GM18507 (cell line): Measurements from ENCODE around the gene CFAP99.

Experiments used
- DNase-seq: peaks from one replicate; pipeline ENCODE4 v3.0.0; 2011; ENCODE audit warnings: low read depth; ENCODE audit not compliant: insufficient read length; ENCODE audit errors: extremely low spot score
- FAIRE-seq: peaks from 2 replicates; lab custom pipeline; 2011; peaks lifted over from hg19 to GRCh38; lab: Jason Lieb, UNC

CFAP99 gene

DNA sequence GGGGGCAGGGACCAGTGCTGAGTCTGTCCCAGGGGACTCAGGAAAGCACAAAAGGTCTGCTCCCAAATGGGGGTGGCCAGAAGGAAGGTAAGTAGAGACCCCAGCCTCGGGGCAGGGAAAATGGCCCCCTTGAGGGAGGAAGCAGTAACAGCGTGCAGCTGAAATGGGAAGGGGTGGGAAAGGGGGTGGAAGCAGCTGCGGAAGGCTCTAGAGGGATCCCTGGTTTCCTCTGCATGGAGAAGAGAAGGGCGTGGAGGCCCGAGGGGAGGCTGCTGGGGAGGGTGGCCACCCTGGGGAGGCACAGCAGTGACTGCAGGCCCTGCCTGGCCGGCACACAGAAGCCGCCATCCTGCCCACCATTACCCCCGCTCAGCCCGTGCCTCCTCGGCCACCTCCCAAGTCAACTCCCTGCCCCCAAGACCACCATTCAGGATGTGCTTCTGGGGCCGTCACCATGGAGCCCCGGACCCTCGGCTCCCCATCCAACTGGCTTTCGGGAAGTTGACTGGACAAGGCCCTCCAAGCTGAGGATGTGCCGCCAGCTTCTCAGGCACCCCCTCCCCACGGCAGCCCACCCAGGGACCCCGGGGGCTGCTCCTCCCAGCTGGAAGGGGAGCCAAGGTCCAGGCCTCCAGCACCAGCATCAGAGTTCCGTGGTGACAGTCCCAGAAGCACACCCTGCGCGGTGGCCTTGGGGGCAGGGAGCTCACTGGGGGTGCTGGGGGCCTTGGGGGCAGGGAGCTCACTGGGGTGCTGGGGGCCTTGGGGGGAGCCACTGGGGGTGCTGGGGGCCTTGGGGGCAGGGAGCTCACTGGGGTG, 23.6 kb downstream of the CFAP99 start:
- FAIRE-seq (no peak), DNase-seq (no peak)

DNA sequence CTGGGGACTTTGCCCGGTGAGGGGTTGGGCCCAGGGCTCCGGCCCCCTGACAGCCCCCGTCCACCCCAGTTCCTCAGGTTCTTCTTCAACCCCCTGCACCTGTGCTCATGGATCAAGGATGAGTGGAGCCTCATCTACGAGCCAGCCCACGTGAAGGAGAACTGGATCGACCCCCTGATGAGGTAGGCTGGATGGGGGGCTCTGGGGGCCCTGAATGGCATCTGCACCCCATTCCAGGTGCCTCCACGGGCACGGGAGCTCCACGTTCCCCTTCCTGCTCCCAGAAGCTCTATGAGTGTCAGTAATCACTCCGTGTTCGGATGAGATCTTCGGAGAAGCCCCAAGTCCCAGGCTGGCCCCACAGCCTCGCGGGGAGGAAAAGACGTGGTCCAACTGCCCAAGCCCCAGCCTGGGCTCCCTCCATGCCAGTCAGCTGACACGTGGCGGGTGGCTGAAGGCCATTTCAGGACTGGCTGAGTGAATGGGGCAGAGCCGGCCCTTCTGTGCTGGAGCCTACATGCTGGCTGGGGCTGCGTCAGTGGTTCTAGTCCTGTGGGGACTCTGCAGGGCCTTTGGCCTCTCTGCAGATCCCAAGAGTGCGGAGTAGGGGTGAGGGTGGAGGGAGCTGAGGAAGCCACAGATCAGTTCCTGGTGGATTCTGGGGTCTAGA, 24.4 kb downstream of the CFAP99 start:
- FAIRE-seq = no peak
- DNase-seq = no peak

DNA sequence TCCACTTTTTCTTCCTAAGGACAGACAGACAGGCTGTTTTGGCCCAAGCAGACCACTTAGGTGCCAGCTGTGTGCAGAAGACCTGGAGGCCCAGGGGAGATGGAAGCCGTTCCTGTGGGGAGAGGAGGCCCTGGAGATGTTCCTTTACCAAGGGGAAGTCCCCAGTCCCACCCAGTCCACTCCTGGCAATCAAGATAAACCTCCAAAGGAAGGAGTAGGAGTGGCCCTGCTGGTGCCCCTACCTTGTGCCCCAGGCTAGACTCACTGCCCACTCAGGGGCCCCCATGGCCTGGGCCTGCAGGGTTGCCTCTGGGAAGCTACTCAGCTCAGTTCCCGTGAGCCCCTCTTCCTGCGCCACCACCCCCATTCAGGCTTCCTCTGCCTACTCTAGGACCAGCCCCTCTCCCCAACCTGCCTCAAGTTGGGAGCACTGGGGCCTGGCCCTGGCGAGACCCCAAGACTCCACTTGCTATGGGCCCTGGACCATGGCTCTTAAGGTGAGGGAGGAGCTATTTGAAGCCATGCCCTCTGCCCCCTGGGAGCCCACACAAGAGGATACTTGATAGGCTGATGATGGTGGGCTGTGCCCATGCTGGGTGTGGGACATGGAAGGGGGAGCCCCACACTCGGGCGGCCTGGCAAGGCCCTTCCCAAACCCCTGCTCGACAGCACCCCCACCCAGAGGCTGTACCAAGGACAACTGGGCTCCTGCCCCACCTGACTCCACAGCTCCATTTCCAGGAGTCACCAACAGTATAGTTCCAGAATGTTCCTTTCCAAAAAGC, 25.4 kb downstream of the CFAP99 start:
- DNase-seq (no peak), FAIRE-seq (no peak)

DNA sequence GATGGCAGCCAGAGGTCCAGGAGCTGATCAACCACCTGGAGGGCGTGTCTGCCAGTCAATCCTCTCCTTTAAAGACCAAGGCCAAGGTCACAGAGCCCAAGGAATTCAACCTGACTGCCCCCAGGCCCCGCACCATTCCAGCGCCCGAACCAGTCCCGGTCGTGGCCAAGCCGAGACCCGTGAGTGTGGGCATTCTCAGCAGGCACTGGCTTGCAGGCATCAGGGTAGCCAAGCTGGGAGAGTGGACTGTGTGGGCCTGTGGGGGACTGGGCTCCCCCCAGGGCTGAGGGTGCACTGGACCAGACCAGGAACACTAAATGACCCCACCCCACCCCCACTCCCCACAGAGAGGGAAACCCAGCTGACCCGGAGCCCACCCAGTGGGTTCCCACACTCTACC, 26.4 kb downstream of the CFAP99 start:
- FAIRE-seq (no peak), DNase-seq (no peak)

DNA sequence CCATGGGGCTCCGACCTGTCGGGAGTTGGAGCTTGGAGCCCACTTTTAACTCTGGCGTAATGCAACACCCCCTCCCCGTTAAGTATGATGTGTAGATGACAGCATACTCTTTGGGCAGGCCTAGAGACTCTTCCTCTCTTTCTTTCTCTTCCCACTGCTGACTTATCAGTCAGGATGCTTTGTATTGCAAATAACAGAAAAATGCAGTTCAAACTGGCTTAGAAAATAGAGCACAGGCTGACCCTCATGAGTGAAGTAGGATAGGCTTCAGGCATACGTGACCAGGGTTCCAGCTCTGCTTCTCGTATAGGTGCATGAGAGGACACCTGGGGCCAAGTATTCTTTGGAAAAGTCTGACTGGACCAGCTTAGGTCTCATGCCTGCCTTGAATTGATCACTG, 26.8 kb downstream of the CFAP99 start:
- FAIRE-seq (no peak), DNase-seq (no peak)

DNA sequence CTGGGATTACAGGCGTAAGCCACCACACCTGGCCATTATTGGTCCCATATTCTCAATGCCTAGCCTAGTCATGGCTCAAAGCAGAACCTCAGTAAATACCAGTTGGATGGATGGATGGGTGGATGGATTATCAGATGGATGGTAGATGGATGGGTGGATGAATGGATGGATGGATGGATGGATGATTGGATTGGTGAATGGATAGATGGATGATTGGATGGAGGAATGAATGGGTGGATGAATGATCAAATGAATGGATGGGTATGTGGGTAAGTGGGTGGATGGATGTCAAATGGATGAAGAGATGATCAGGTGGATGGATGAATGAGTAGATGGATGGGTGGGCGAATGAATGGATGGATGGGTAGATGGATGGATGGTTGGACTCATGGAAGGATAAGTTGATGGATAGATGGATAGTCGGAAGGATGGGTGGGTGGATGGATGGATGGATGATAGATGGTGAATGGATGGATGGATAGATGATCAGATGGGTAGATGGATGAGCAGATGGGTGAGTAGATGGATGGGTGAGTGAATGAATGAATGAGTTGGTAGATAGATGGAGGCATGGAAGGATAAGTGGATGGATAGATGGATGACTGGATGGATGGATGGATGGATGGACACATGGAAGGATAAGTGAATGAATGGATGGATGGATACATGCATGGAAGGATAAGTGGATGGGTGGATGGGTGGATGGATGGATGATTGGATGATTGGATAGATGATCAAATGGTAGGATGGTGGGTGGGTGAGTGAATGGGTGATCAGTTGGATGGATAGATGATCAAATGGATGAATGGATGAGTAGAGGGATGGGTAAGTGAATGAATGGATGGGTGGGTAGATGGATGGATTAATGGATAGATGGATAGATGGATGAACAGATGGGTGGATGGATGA, 28.2 kb downstream of the CFAP99 start:
- DNase-seq (no peak), FAIRE-seq (no peak)

GRCh38 chr4:2448589-2448988, 29.8 kb downstream of the CFAP99 start:
- no peak for FAIRE-seq
- no peak for DNase-seq

DNA sequence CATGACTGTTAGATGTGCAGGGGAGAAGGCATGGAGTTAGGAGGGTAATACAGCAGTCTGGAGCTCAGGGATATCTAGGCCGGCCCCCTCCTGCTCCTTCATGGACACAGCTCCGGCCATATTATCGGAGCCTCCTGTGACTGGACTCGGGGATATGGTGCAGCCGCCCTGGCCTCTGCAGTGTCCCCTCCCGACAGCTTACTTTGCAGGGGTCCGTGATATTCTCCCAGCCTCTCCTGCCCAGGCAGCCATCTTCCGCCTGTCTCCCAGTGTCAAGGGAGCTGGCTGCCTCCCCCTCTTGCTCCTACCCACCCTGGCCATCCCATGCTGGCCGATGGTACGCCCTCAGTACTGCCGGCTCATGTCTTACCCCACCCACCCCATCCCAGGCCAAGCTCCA, 30.3 kb downstream of the CFAP99 start:
- no peak for FAIRE-seq
- no peak for DNase-seq

- DNase-seq (no peak), FAIRE-seq (no peak)
Observed at GRCh38 chr4:2449511-2450392, 31.0 kb downstream of the CFAP99 start.

DNA sequence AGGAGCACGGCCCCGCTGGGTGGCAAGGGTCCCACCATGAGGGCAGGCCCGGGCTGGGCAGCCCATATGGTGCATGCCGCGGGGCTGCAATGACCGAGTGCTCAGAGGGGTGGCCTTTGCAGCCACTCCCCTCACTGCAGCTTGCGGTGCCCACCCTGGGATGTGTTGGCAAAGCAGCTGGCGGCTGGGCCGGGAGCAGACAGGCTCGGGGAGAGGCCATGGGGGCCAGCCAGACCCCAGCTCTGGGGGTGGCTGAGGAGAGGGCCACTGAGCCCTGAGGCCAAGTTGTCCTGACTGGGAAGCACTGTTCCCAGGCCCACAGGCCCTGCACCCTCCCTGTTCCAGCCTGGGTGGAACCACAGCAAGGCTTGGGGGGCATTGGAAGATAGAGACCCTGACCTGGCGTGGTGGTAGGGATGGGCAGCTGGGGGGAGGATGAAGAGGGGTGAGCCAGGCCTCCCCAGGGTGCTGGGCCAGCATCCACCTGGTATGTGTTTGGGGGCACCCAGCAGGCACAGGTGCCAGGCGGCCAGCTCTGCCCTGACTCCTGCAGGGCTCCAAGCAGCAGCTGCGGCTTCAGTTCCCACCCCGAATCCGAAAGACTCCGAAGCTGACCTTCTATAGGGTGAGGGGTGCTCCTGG, 31.8 kb downstream of the CFAP99 start:
- no peak for FAIRE-seq
- DNase-seq = no peak

DNA sequence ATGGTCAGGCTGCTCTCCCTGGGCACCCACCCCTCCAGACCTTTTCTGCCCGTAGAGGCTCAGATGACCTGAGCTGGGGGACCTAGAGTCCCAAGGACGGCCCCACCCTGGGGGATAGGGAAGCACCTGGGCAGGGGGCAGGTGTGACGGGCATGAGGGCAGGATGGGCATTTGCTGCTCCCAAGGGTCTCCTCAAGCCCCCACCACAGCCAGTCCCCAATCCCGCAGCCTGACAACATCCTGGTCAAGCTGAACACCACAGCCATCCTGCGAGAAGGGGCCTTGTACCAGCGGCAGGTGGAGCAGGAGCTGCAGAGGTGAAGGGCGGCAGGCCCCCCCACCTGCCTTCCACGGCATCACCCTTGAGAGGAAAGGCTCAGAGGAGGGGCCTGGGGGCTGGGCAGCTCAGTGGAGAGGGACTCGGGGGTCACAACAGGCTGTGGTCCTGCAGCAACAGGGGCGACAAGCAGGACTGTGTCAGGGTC, 32.3 kb downstream of the CFAP99 start:
- no peak for FAIRE-seq
- DNase-seq = no peak

- DNase-seq = no peak
- no peak for FAIRE-seq
Observed at GRCh38 chr4:2451821-2452785, 33.3 kb downstream of the CFAP99 start.

DNA sequence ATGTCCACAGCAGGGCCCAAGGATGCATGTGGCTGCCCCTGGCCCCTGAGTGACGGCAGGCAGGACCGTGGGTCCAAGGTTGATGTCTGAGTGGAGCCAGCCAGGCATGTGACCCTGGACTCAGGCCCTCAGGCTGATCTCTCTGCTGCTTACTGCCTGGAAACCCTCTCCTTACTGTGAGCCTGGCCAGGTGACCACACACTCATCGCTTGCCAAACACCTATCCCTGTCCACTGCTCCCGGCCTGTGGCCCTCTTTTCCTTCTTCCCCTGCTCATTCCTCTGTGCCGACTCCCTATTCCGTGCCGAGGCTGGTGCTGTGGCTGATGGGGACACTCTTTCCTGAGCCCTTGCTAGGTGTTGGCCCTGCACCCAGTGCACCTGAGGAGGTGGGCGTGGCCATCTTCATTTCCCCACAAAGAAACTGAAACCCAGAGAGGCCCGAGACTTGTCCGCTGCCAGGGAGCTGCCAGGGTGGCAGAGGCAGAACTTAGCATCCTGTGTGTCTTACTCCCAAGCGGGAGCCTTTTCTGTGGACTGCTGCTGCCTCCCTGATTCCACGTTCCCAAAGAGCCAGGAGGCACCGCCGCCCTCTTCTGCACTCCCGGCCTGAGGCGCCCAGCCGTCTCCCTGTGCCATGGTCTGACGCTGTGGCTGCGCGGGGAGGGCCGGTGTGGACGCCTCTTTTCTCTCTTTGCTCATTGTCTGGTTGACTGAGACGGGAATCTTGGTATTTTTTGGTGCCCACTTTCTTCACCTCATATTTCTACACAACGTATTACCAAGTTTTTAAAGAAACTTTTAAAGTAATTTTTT, 38.9 kb downstream of the CFAP99 start:
- DNase-seq (no peak), FAIRE-seq (no peak)

GRCh38 chr4:2458546-2459491, 40.1 kb downstream of the CFAP99 start:
- FAIRE-seq = no peak
- DNase-seq = no peak
